HG02852 (cell line): Measurements from ENCODE around the gene SPP2.

Source experiments
- ATAC-seq: cut with Tn5 transposase; IDR thresholded peaks from one replicate; pipeline ENCODE4 v1.9.1; 2021; ENCODE audit warnings: mild to moderate bottlenecking, moderate library complexity; ENCODE audit not compliant: unreplicated experiment

SPP2 gene, protein sequence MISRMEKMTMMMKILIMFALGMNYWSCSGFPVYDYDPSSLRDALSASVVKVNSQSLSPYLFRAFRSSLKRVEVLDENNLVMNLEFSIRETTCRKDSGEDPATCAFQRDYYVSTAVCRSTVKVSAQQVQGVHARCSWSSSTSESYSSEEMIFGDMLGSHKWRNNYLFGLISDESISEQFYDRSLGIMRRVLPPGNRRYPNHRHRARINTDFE

DNA sequence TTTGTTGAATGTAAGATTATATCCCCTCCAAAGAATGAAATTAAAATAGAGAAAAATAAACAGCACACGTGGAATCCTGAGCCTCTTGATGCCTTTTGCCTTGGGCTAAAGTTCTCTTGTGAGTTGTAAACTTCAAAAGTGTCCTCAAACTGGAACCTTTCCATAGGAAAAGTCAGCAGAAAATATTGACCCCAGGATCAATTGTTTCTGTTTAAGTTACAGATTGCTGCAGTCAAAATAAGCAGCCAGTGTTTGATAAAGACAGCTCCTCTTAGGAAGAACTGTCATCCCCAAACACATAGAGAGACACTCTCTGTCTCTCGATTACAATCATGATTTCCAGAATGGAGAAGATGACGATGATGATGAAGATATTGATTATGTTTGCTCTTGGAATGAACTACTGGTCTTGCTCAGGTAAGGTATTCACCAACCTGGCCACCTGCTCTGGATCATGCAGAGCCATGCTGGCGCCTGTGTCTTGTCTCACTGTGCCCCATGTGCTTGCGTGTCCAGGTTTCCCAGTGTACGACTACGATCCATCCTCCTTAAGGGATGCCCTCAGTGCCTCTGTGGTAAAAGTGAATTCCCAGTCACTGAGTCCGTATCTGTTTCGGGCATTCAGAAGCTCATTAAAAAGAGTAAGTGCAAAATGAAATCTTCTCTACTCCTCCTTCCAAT, at the start of gene SPP2:
Gene SPP2 (plus strand): TSS at position 248 of the 681 bp plus-strand sequence. CDS start 85 bp downstream, at position 333.
- ATAC-seq: no peak

DNA sequence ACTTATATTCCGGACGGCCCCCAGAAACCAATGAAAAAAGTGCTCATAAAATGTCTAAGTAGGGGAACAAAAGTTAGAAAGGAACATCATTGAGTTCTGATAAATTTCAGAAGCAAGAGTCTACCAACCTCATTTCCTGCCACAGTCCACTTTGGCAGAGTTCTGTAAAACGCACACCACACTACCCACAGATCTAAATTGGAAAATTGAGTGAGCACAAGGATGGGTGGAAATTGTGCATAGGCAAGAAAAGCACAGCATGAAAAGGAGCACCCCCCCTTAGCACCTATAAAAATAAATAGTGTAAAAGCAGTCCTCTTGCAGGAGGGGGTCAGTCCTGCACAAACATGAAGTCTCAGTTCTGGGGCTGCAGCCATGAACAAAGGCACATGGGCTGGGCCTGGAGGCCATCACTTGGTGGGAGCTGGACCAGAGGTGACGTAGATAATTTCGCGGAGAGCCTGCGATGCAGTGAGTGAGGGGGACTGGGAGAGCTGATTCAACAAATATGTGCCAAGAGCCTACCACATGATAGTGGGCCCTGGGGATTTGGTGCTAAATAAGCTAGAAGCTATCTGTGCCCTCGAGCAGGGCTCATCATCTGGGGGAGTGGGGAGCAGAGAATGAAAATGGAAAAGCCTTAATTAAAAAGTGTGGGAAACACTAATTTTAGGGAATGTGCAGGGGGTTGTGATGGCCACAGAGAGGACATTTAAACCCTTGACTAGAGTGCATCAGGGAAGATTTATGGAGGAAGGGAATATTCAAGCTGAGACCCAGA, 48.9 kb upstream of the SPP2 start:
- ATAC-seq: no peak

DNA sequence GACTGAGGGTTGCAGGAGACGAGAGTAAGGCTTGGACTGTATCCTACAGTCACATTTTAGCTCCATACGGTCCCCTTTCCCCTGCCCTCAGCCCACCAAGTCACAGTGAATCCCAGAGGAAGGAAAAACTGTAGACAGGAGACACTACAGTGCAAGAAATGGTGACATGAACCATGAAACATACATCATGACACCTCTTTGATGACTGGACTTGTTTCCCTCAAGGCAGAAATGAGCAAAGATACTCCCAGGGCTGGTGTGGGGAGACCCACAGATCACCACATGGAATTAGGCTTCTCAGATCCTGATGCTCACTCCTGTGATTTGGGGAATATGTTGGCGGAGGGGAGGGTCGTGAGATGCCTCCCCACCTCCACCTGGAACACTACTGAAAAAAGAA, 48.2 kb upstream of the SPP2 start:
- no peak for ATAC-seq

DNA sequence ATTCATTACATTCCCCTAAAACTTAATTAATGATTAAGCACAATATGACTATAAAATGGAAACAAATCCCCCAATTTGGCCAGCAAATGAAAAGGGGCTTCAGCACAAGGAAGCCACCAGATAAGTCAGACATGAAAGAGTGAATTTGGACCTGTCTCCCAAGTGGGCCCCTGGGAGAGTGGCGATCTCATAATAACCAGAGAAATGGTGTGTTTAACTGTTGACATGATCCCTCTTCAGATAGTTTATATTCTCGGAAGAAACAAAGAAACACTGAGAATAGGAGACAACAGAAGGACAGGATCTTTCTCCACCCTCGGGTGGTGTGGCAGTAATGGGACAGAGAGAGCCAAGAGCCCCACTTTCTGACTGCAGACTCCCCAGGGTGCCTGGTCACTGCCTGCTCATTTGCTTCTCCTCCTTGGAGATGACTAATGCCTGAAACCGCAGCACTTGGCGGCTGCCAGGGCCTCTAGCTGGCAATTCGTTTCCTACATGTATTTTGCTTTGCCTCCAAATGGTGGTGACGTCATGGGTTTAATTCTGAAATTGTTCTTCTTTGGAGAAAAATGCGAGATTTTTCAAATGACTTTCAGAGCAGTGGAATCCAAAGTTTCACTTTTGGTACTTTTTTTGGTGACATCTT, 46.4 kb upstream of the SPP2 start:
- ATAC-seq: no peak

DNA sequence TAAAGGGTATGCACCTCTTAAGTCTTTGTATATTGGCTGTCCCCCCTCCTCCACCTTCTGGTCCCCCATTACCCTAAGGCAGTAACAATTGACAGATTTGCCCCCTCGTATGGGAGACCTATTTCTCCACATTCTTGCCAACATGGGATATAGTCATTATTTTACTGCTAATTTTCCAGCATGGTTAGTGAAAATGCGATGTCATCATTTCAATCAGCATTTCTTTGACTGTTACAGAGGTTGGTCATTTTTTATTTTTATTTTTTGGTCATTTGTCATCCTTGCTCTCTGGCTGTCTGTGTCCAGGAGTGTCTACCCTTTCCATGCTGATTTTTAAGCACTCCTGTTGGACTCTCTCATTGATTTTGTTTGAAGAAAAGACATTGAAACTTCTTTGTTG, 45.4 kb upstream of the SPP2 start:
- ATAC-seq: no peak

DNA sequence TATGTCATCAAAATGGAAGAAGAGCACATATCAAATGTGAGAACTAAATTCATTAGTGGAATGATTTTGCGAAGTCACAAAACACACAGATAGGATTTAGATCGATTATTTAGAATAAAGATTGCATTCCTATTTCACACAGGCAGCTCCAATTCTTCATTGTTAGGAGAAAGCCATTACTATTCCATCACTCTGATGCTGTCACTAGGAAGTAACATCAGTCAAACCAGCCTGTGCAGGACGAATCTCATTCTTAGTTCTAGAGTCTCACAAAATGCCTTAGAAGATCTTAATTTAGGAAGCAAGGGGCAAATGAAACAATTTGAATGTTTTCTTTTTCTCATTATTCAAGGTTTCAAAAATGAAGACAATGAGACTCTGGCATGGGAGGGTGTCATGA, 44.0 kb upstream of the SPP2 start:
- ATAC-seq: no peak

DNA sequence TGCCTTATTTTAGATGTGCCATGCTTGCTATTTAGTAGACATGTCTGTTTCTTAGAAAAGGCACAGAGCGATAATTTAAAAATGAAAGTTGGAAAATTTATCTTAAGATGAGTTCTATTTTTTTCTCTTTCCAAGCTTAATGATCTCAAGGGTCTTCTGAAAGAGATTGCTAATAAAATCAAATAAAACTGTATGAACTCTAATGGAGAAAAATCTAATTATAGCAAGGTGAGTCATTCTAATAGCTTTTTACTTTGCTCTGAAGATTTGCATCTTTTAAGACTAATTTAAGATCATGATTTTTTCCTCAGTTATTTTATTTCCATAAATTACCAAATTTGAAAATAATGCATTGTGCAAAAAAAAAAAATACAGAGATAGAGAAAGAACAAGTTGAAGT, 36.1 kb upstream of the SPP2 start:
- no peak for ATAC-seq

DNA sequence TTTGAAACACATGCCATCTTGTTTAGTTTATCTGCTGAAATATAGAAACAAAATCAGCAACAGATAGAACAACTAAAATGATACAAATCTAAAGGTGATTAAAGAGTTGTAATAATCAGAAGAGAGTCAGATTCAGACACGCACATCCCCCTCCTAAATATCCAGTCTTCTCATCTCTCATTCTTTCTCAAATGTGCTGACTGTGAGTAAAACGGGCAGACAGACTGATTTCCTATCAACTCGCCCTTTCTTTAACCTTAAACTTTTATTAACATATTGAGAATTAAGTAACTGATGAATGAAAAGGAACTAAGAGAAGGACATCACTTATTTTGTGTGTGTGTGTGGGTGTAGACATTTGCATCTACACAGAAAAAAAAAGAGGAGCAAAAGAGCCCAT, 34.6 kb upstream of the SPP2 start:
- ATAC-seq: no peak

DNA sequence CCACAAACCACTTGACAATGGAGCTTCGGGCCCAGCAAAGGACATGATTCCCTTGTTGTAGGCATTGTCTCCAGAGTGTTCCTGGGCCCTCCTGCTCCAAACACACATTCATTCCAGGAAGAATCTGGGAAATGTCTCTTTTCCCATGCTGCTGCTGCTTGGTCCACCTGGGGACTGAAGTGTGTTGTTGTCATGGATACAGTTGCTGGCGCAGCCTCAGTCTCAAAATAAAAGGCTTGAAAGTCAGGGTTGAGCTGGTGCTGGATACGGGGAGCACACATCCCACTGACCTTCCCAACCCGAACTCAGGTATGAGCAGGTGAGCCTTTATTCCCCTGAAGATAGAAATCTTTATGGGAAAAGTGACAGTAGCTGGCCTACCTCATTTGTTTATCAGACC, 30.6 kb upstream of the SPP2 start:
- ATAC-seq: no peak

DNA sequence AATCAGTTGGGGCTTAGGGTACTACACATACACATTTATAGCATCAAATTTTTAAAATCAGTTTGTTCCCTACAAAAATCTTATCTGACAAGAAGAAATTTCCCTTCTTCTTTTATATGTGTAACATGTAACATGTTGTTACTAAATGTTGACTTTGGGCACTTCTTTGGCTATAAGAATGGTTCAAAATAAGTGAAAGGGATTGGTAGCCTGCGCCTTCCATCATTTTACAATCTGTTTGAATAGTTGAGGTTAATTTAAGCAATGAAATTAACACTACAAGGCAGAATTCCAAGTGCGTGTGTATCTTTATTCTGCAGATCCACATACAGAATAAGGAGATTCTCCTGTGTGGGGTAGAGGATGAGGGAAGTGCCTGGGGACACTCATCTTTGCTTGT, 30.2 kb upstream of the SPP2 start:
- no peak for ATAC-seq

DNA sequence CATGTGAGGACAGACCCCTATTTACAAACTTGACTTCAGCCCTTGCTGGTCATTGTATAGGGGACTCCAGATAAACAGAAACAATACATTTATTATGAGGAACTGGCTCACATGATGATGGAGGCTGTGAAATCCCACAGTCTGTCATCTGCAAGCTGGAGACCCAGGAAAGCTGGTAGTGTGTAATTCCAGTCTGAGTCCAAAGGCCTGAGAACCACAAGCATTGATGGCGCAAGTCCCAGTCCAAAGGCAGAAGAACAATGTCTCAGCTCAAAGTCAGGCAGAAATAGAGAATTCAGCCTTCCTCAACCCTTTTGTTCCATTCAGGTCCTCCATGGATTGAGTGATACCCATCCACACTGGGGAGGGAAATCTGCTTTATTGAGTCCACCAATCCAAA, 28.1 kb upstream of the SPP2 start:
- no peak for ATAC-seq

DNA sequence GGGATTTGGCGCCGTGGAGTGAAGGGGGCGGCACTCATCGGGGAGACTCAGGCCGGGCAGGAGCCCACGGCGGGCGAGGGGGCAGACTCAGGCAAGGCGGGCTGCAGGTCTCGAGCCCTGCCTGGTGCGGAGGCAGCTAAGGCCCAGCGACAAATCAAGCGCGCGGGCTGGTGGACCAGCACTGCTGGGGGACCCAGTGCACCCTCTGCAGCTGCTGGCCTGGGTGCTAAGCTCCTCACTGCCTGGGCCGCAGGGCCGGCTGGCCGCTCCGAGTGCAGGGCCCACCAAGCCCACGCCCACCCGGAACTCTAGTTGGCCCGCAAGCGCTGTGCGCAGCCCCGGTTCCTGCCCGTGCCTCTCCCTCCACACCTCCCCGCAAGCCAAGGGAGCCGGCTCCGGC, 26.2 kb upstream of the SPP2 start:
- ATAC-seq: no peak

DNA sequence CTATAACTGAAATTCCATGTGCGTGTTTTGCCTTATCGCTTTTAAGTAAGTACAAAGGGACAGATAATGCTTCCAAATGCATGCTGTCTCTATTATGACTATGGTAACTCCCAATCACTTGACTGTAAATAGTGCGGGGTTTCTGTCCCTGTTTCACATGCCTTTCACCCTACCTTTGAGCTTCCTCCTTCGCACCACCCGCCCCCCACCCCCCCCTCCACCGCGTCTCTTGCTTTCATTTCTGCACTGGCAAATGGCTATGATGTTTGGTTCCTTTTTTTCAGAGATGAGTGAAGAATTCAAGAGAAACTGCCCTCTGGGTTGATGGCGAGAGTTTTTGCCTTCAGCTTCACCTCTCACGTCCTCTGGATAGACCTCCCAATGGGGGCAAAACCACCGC, 25.0 kb upstream of the SPP2 start:
- no peak for ATAC-seq

DNA sequence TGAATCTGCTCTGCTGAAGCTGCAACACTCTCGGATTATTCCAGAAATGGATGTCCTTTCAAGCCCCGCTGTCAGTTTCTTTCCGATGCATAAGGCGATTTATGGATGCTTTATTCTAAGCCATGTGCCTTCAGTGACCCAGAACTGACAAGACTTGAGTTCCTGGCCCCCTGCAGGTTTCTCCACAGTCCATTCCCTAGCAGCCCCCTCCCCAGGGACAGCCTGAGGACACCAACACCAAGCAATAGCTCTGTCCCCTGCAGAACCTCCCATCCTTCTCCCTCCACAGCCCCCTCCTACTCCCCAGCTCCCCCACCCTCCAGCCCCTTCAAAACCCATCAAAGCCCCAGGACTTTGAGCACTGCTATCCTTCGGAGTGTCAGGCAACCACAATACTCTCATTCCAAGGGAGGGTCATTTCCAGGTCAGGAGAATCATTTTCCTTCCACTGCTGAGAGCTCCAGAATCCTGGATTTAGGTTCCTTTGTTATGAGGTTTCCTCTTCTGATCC, 24.6 kb upstream of the SPP2 start:
- no peak for ATAC-seq

DNA sequence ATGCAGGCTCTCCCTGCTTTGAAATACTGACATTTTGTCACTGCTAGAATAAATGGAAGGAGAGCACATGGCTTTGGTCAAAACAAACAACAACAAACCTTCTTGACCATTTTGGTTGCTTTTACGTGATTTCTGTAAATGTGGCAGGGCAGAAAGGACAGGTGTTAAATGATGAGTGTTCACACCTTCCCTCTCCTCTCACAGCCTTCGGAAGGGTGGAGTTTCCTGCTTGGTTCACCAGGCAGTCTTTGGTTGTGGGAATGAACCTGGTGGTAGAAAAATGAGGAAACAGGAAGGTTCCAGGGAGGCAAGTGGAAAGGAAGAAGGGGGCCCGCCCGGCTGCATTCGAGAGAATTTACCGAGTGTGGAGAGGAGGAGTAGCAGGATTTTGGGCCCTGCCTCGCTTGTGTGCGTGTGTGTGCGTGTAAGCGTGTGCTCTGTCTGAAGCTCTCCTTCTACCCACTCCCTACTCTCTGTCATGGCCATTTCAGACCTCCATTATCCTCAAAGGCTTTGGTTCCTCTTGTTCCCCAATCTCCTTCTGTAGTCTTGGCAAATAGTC, 23.7 kb upstream of the SPP2 start:
- no peak for ATAC-seq

DNA sequence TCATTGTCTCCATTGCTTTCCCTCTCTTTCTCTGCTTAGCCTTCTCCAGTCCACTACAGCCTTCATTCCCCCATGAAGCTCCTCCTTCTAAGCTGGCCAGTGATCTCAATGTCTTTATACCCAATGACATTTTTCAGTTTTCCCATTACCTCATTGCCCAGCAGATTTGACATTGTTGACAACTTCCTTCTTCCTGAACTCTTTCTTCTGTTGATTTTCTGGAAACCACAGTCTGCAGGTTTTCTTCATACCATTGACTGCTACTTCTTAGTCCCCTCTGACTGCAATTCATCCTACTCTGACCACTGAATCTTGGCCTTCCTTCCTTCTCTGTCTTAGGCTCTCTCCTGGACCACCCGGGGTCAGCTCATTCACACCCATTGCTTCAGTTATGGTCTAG, 22.9 kb upstream of the SPP2 start:
- no peak for ATAC-seq

DNA sequence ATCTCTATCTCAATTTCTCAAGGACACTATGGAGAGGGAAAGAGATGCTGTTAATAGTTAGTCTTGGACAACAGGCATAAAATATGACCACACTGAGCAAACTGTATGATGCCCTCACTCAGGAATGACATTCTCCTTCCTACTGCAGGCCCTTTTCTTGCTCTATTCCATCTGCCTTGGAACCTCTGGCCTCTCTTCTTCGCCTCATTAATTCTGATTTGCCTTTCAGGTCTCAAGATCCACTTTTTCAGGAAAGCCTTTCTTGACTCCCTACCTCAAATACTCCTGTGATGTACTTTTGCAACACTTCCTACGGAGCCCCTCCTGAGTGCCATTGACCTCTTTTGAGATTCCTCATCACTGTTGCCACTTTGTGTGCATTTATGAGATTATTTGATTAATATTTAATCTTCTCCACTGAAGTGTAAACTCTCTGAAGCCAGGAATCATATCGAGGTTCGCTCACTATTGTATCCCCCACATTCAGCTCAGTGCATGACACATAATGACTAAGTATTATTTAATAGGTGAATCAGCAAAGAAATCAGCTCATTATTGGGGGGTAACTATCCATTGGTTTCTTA, 21.3 kb upstream of the SPP2 start:
- no peak for ATAC-seq

DNA sequence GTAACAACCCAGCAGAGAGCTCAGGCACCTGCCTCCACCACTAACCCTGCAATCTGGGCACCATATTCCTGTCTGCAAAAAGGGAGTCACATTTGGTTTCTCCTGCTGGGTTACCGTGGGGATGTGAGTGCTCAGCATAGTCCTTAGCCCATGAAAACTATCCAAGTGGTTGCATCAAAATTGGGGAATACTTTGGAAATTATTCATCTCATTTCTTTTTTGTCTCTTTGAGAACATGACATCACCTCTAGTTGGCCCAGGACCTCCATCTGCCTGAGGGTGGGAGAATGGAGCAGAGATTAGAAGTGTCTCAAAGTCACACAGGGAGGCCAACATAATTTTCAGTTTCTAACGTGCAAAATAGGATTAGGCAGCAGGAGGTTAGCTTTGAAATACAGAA, 19.3 kb upstream of the SPP2 start:
- ATAC-seq: no peak

DNA sequence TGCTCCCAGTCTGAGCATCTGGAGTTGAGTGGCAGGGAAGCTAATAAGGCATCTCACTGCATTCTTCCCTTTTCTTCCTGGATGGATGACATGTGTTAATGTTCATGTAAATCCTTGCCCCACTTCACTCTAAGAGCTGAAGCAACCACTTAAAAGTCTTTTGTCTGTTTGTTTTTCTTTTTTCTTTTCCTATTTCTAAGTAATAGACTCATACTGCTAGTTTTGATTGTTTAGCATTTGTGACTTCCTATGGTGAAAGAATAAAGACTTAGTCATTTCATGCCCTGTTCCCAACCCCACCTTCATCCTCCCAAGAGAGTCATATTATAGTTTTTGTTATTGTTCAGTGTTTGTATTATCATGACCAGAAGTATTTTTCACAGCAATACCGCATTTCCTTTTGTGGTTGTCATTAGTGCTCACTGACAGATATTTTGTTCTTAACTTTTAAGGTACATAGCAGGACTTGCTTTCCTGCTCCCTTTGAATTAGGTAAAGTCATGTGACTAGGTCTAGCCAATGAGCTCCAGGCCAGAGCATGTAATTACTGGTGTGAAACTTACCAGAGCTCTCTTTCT, 18.1 kb upstream of the SPP2 start:
- no peak for ATAC-seq

DNA sequence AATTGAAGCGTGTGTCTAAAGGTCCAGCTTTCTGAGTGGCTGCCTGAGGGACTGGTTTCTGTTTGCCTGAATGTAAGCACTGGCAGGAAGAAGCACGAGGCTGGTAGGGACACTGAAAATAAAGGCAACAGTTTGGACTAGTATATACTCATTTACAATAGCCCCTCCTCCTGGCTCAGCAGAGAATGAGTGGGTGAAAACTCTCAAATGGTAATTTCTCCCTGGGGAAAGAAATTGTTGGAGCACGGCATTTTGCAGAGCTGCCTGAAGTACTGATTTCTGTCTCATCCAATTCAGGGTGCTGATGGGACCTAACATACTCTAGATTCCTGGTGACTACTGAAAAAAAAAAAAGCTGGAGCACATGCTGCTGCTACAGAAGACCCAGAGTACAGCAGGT, 17.3 kb upstream of the SPP2 start:
- no peak for ATAC-seq
